ENCODE measurements around the gene PDE4B.

GRCh38 chr1:66323958-66324625 is 531.4 kb downstream of the PDE4B start:
- TF ChIP-seq CTCF (IDR thresholded peaks at IDR 0.05), result no peak
- TF ChIP-seq POLR2A (IDR thresholded peaks at IDR 0.05), result no peak
- no peak for TF ChIP-seq POLR2AphosphoS5 (IDR thresholded peaks at IDR 0.05; ENCODE audit: insufficient read depth in 1 of 2, low read depth in 1 of 2)

Measured in vagina (tissue), 2 donors.